OCI-LY1 (cell line): ENCODE data around the gene KRT28.

Source experiments
- H2AFZ ChIP-seq: fragments of 200-600 bp; sonication (generic), shearing (Covaris generic); 2 replicates; pipeline ENCODE4 v1.6.0; 2014; ENCODE audit warnings: antibody characterized with exemption, mild to moderate bottlenecking, low read length
- H3F3A ChIP-seq: fragments of 200-600 bp; sonication (generic), shearing (Covaris generic); 2 replicates; pipeline ENCODE4 v1.6.0; 2014; ENCODE audit warnings: mild to moderate bottlenecking, antibody characterized with exemption, low read length, moderate library complexity; ENCODE audit not compliant: insufficient read depth
- H3K27ac ChIP-seq: fragments of 200-600 bp; sonication (generic); 2 replicates; pipeline ENCODE4 v1.5.1; 2014; ENCODE audit warnings: low read length, mixed run types, mild to moderate bottlenecking, low read depth; ENCODE audit not compliant: poor library complexity, severe bottlenecking
- H3K27me3 ChIP-seq: fragments of 200-600 bp; sonication (generic); 2 replicates; pipeline ENCODE4 v1.6.0; 2014; ENCODE audit warnings: antibody characterized with exemption, mild to moderate bottlenecking, low read length, moderate library complexity; ENCODE audit not compliant: insufficient read depth
- H3K36me3 ChIP-seq: fragments of 200-600 bp; sonication (generic); 2 replicates; pipeline ENCODE4 v1.6.1; 2014; ENCODE audit warnings: mild to moderate bottlenecking, antibody characterized with exemption, low read length, moderate library complexity, mixed read lengths; ENCODE audit not compliant: insufficient read depth
- H3K4me1 ChIP-seq: fragments of 200-600 bp; sonication (generic); 2 replicates; pipeline ENCODE4 v1.5.1; 2014; ENCODE audit warnings: mild to moderate bottlenecking, low read length, moderate library complexity; ENCODE audit not compliant: insufficient read depth, severe bottlenecking
- H3K4me2 ChIP-seq: fragments of 200-600 bp; sonication (generic), shearing (Covaris generic); 2 replicates; pipeline ENCODE4 v1.6.1; 2014; ENCODE audit warnings: low read length
- H3K4me3 ChIP-seq: fragments of 200-600 bp; sonication (generic); 2 replicates; pipeline ENCODE4 v1.5.1; 2014; ENCODE audit warnings: low read length, low read depth, mild to moderate bottlenecking, mixed read lengths; ENCODE audit not compliant: poor library complexity, severe bottlenecking
- H3K79me2 ChIP-seq: fragments of 200-600 bp; shearing (Covaris generic); 2 replicates; pipeline ENCODE4 v1.6.1; 2016; ENCODE audit warnings: mixed run types, low read length, mixed read lengths; ENCODE audit not compliant: insufficient read depth
- H3K9ac ChIP-seq: fragments of 200-600 bp; sonication (generic), shearing (Covaris generic); 2 replicates; pipeline ENCODE4 v1.6.1; 2014; ENCODE audit warnings: mild to moderate bottlenecking, low read length, mixed read lengths
- H3K9me2 ChIP-seq: fragments of 200-600 bp; sonication (generic), shearing (Covaris generic); 2 replicates; pipeline ENCODE4 v1.6.1; 2014; ENCODE audit warnings: low read depth, mild to moderate bottlenecking, low read length, mixed read lengths
- H3K9me3 ChIP-seq: fragments of 200-600 bp; shearing (Covaris generic); 2 replicates; pipeline ENCODE4 v1.6.1; 2014; ENCODE audit warnings: low read length, mixed read lengths
- H4K20me1 ChIP-seq: fragments of 200-600 bp; sonication (generic), shearing (Covaris generic); 2 replicates; pipeline ENCODE4 v1.6.0; 2016; ENCODE audit warnings: mild to moderate bottlenecking, low read length; ENCODE audit not compliant: insufficient read depth
- EZH2 ChIP-seq: fragments of 200-600 bp; sonication (generic), shearing (Covaris generic); IDR thresholded peaks from 2 replicates; pipeline ENCODE4 v1.8.0; 2017; ENCODE audit warnings: borderline replicate concordance, mixed run types, mild to moderate bottlenecking, antibody characterized with exemption, low read length, moderate library complexity, mixed read lengths
- TF ChIP-seq, protein P1 (sequence below): fragments of 200-600 bp; sonication (generic), shearing (Covaris generic); IDR thresholded peaks from 2 replicates; pipeline ENCODE4 v1.5.1; 2017; ENCODE audit warnings: mild to moderate bottlenecking, antibody characterized with exemption, low read length, moderate library complexity, mixed read lengths

The KRT28 gene

DNA sequence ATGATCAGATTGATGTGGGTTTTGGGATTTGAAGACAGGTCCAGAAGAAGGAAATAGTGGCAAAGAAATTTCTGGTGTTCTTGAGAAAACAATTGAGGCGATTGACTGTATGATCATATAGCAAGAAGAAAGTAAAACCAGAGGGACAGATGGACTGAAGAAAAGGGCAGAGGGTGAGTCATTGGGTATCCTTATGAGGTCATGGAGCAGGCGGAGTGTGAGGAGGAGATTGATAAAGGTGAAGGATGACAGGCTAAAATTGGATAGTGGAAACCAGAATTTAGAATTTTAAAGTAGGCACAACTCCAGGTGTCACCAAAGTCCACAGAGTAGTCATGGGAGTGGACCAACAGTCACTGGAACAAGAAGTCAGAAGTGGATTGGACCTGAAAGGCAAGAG lies 1.4 kb upstream of the KRT28 start:
- TF ChIP-seq, protein P1, sequence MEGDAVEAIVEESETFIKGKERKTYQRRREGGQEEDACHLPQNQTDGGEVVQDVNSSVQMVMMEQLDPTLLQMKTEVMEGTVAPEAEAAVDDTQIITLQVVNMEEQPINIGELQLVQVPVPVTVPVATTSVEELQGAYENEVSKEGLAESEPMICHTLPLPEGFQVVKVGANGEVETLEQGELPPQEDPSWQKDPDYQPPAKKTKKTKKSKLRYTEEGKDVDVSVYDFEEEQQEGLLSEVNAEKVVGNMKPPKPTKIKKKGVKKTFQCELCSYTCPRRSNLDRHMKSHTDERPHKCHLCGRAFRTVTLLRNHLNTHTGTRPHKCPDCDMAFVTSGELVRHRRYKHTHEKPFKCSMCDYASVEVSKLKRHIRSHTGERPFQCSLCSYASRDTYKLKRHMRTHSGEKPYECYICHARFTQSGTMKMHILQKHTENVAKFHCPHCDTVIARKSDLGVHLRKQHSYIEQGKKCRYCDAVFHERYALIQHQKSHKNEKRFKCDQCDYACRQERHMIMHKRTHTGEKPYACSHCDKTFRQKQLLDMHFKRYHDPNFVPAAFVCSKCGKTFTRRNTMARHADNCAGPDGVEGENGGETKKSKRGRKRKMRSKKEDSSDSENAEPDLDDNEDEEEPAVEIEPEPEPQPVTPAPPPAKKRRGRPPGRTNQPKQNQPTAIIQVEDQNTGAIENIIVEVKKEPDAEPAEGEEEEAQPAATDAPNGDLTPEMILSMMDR: no peak
- no peak for TF ChIP-seq EZH2
- no peaks in the 10 kb centered on the region for H3K79me2 ChIP-seq

DNA sequence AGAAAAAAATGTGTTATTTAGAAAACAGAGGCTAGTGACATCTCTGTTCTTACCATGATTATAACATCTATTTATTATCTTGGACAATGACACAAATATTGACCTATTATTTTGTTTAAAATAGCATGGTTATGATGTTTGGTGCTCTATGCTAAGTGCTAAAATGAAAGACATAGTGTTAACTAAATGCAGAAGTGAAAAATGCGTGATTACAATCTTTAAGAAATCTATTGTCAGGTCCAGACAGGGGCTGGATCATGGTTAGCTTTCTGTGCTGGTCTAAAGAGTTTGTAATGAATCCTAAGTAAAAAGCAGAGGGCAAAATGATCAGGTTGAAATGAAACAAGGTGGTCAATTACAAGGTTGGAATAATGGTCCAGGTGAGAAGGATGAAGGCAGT lies 622 bp upstream of the KRT28 start:
- Histone ChIP-seq H2AFZ (no peak overlapping the region), H3F3A (no peaks in the 10 kb centered on the region), H3K4me3 (no peak overlapping the region), H4K20me1 (no peaks in the 10 kb centered on the region), H3K9ac (no peak overlapping the region), H3K36me3 (no peaks in the 10 kb centered on the region), H3K27ac (no peak overlapping the region), H3K9me3 (no peaks in the 10 kb centered on the region), H3K79me2 (no peaks in the 10 kb centered on the region), H3K9me2 (no peaks in the 10 kb centered on the region), H3K27me3 (peaks cover 2% of the 10 kb centered on the region), H3K4me1 (no peaks in the 10 kb centered on the region), H3K4me2 (no peak overlapping the region)
- TF ChIP-seq EZH2: no peak
- TF ChIP-seq, protein P1: no peak

More for the DNA sequence above, 1.4 kb upstream of the KRT28 start:
- H2AFZ ChIP-seq: no peak overlapping the region
- no peaks in the 10 kb centered on the region for H4K20me1 ChIP-seq
- no peaks in the 10 kb centered on the region for H3K9me3 ChIP-seq
- no peak overlapping the region for H3K4me3 ChIP-seq
- H3K9me2 ChIP-seq: no peaks in the 10 kb centered on the region
- H3F3A ChIP-seq: no peaks in the 10 kb centered on the region
- peaks cover 8% of the 10 kb centered on the region for H3K27me3 ChIP-seq
- H3K9ac ChIP-seq: no peak overlapping the region
- no peaks in the 10 kb centered on the region for H3K4me1 ChIP-seq
- H3K36me3 ChIP-seq: no peaks in the 10 kb centered on the region
- no peak overlapping the region for H3K27ac ChIP-seq
- H3K4me2 ChIP-seq: no peak overlapping the region

DNA sequence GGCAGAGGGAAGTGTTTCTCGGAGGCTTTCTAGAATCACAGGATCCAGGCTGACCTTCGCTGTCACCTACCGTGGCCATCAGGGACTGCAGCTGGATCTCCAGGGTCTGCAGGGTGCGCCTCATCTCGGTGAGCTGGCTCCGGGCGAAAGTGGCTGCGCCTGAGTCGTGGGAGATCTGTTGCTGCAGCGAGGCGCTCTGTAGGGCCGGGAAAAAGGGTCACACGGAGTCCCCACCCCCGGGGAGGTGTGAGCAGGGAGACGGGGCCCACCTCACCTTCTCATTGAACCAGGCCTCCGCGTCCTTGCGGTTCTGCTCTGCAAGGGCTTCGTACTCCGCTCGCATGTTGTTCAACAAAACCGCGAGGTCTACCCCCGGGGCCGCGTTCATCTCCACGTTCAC lies 2.9 kb downstream of the KRT28 start:
- Histone ChIP-seq H3F3A (no peaks in the 10 kb centered on the region), H3K4me3 (no peak overlapping the region), H3K4me1 (no peaks in the 10 kb centered on the region), H3K9me2 (no peaks in the 10 kb centered on the region), H3K79me2 (no peaks in the 10 kb centered on the region), H2AFZ (no peak overlapping the region), H3K9me3 (no peaks in the 10 kb centered on the region), H3K27ac (no peak overlapping the region), H3K4me2 (no peak overlapping the region), H3K9ac (no peak overlapping the region), H4K20me1 (no peaks in the 10 kb centered on the region), H3K27me3 (no peaks in the 10 kb centered on the region; the same call in none of the 2 replicates), H3K36me3 (no peaks in the 10 kb centered on the region)
- TF ChIP-seq, protein P1: no peak
- TF ChIP-seq EZH2: no peak
